A549 (cell line): Measurements from ENCODE around the gene GH2.

Experiments used
- BHLHE40 ChIP-seq: IDR thresholded peaks from 2 replicates; pipeline ENCODE4 v1.6.1; 2012; ENCODE audit warnings: low read depth, low read length, inconsistent platforms
- CHD2 ChIP-seq: fragments of 150-350 bp; IDR thresholded peaks from 2 replicates; pipeline ENCODE4 v1.6.1; 2014; ENCODE audit warnings: low read length; ENCODE audit not compliant: partially characterized antibody
- CTCF ChIP-seq: fragments of >200 bp; sonication (Bioruptor Twin); formaldehyde crosslinking; IDR thresholded peaks from 3 replicates; pipeline ENCODE4 v1.5.1; 2016
- HOXA7 ChIP-seq: fragments of 250-450 bp; sonication (Bioruptor Pico); IDR thresholded peaks from 2 replicates; pipeline ENCODE4 v1.5.0; 2020; ENCODE audit warnings: mild to moderate bottlenecking, moderate library complexity
- HOXB13 ChIP-seq: fragments of 250-450 bp; sonication (Bioruptor Pico); IDR thresholded peaks from 2 replicates; pipeline ENCODE4 v1.5.0; 2020; ENCODE audit warnings: low read depth, mild to moderate bottlenecking, moderate library complexity
- KDM5A ChIP-seq: fragments of 200-600 bp; sonication (generic); IDR thresholded peaks from 2 replicates; pipeline ENCODE4 v1.6.1; 2016; ENCODE audit warnings: antibody characterized with exemption, mild to moderate bottlenecking
- MAX ChIP-seq: IDR thresholded peaks from 2 replicates; pipeline ENCODE4 v1.6.1; 2012
- MYC ChIP-seq: IDR thresholded peaks from 2 replicates; pipeline ENCODE4 v1.6.1; 2012; ENCODE audit warnings: mild to moderate bottlenecking, inconsistent platforms, low read length, improper control_type of control experiment, borderline replicate concordance
- NFE2L2 ChIP-seq: fragments of 150-350 bp; conservative IDR thresholded peaks from 2 replicates; pipeline ENCODE4 v1.6.1; 2014; ENCODE audit warnings: low read length
- PBX3 ChIP-seq: IDR thresholded peaks from 2 replicates; pipeline ENCODE4 v1.6.1; 2012
- POLR2A ChIP-seq: IDR thresholded peaks from 2 replicates; pipeline ENCODE4 v1.6.1; 2012; ENCODE audit warnings: mild to moderate bottlenecking, low read length
- RAD21 ChIP-seq, 2 experiments: fragments of >200 bp in 1 of 2; sonication (Bioruptor Twin) in 1 of 2; formaldehyde crosslinking in 1 of 2; IDR thresholded peaks in 1 of 2; conservative IDR thresholded peaks in 1 of 2; 2 replicates in 1 of 2; 3 replicates in 1 of 2; pipeline ENCODE4 v1.6.1; 2012 to 2018; ENCODE audit warnings: inconsistent platforms in 1 of 2
- TP53 ChIP-seq: fragments of 250-450 bp; sonication (Bioruptor Pico); IDR thresholded peaks from 2 replicates; pipeline ENCODE4 v1.5.0; 2021; ENCODE audit warnings: mild to moderate bottlenecking, moderate library complexity
- USF2 ChIP-seq: fragments of 450-650 bp; IDR thresholded peaks from 2 replicates; pipeline ENCODE4 v1.6.1; 2014; ENCODE audit warnings: antibody characterized with exemption

GRCh38 chr17:63845509-63845908 is 36.2 kb downstream of the GH2 start:
- no peak for TF ChIP-seq CHD2
- TF ChIP-seq CTCF, result no peak
- no peak for TF ChIP-seq MAX
- no peak for TF ChIP-seq MYC
- no peak for TF ChIP-seq HOXA7 (CRISPR knock-in tag)
- TF ChIP-seq KDM5A, result no peak
- no peak for TF ChIP-seq HOXB13 (CRISPR knock-in tag)
- no peak for TF ChIP-seq POLR2A
- TF ChIP-seq RAD21 (conservative IDR thresholded peaks at IDR 0.05 in 1 of 2, IDR thresholded peaks at IDR 0.05 in 1 of 2), result no peak
- TF ChIP-seq NFE2L2, result no peak
- TF ChIP-seq BHLHE40, result no peak
- TF ChIP-seq TP53 (CRISPR knock-in tag), result no peak
- TF ChIP-seq USF2, result no peak
- TF ChIP-seq PBX3, result no peak
